GM12801 (cell line): ENCODE data around the gene TRIM62.

ENCODE experiments used
- CTCF ChIP-seq: IDR thresholded peaks from one replicate; pipeline ENCODE4 v1.5.1; 2011; ENCODE audit warnings: control low read depth; ENCODE audit not compliant: insufficient read length; ENCODE audit errors: extremely low read depth

The TRIM62 gene

GRCh38 chr1:33181921-33182341 lies at the start of gene TRIM62:
TSS of gene TRIM62 (minus strand) at chr1:33182043. CDS start at chr1:33181432, 611 bp downstream.
- TF ChIP-seq CTCF = no peak

- TF ChIP-seq CTCF = no peak
Observed at GRCh38 chr1:33231166-33231565, 49.3 kb upstream of the TRIM62 start.

GRCh38 chr1:33228935-33229487 lies 47.2 kb upstream of the TRIM62 start:
- no peak for TF ChIP-seq CTCF

GRCh38 chr1:33225586-33225985 lies 43.7 kb upstream of the TRIM62 start:
- TF ChIP-seq CTCF = no peak

- TF ChIP-seq CTCF = no peak
Observed at GRCh38 chr1:33224166-33224707, 42.4 kb upstream of the TRIM62 start.

- TF ChIP-seq CTCF = no peak
Observed at GRCh38 chr1:33222381-33222780, 40.5 kb upstream of the TRIM62 start.

- TF ChIP-seq CTCF = no peak
Observed at GRCh38 chr1:33221385-33221758, 39.5 kb upstream of the TRIM62 start.
